Smooth muscle cell (in vitro differentiated cells): ENCODE measurements around the gene ANGPTL8. TPM values are rescaled to one million over a fixed set of nuclear protein-coding genes. Genes with fewer than 3 reads are reported as not detected.

Source experiments
- DNase-seq: peaks from one replicate; lab custom pipeline; 2025; ENCODE audit not compliant: unreplicated experiment; lab: John Stamatoyannopoulos, UW
- H2AFZ ChIP-seq: fragments of 200-600 bp; sonication (generic); 2 replicates; pipeline ENCODE4 v1.6.0; 2016; ENCODE audit warnings: antibody characterized with exemption, low read depth, mild to moderate bottlenecking
- H3F3A ChIP-seq: fragments of 200-600 bp; sonication (generic); 2 replicates; pipeline ENCODE4 v1.6.0; 2017; ENCODE audit warnings: antibody characterized with exemption, low read depth
- H3K27ac ChIP-seq: fragments of 200-600 bp; sonication (generic); 2 replicates; pipeline ENCODE4 v1.5.1; 2016; ENCODE audit warnings: low read depth, mild to moderate bottlenecking
- H3K27me3 ChIP-seq: fragments of 200-600 bp; sonication (generic); 2 replicates; pipeline ENCODE4 v1.6.1; 2016; ENCODE audit warnings: low read depth, mild to moderate bottlenecking
- H3K36me3 ChIP-seq: fragments of 200-600 bp; sonication (generic); 2 replicates; pipeline ENCODE4 v1.5.1; 2016; ENCODE audit warnings: low read depth
- H3K4me1 ChIP-seq: fragments of 200-600 bp; sonication (generic); 2 replicates; pipeline ENCODE4 v1.5.1; 2016; ENCODE audit warnings: low read depth
- H3K4me2 ChIP-seq: fragments of 200-600 bp; sonication (generic); 2 replicates; pipeline ENCODE4 v1.6.0; 2016; ENCODE audit warnings: mild to moderate bottlenecking
- H3K4me3 ChIP-seq: fragments of 200-600 bp; sonication (generic); 2 replicates; pipeline ENCODE4 v1.5.1; 2016; ENCODE audit warnings: mild to moderate bottlenecking
- H3K79me2 ChIP-seq: fragments of 200-600 bp; sonication (generic); 2 replicates; pipeline ENCODE4 v1.6.0; 2016; ENCODE audit warnings: low read depth, mild to moderate bottlenecking
- H3K9ac ChIP-seq: fragments of 200-600 bp; sonication (generic); 2 replicates; pipeline ENCODE4 v1.6.0; 2016; ENCODE audit warnings: low read depth
- H3K9me3 ChIP-seq: fragments of 200-600 bp; sonication (generic); replicated peaks from 2 replicates; pipeline ENCODE4 v1.5.1; 2016; ENCODE audit warnings: low read depth
- H4K20me1 ChIP-seq: fragments of 200-600 bp; sonication (generic); 2 replicates; pipeline ENCODE4 v1.6.0; 2016; ENCODE audit warnings: low read depth
- CTCF ChIP-seq: fragments of 200-600 bp; sonication (generic); IDR thresholded peaks from 2 replicates; pipeline ENCODE4 v1.5.1; 2017; ENCODE audit warnings: borderline replicate concordance, mild to moderate bottlenecking, antibody characterized with exemption; ENCODE audit not compliant: insufficient read depth, poor library complexity, severe bottlenecking
- WGBS: methylation state at CpG from one replicate; pipeline ENCODE4 v1.1.7; 2016; ENCODE audit warnings: low lambda C conversion rate; 5-methylcytosine and 5-hydroxymethylcytosine counted together
- polyA plus RNA-seq: library from polyadenylated mRNA; unstranded; fragments of >200 nt; fragmentation: Nextera tagmentation; extraction: Ambion mirVana; gene quantifications from 2 replicates; pipeline ENCODE4 v1.2.1, GENCODE V29; 2016
- total RNA-seq: library from RNA; depleted of rRNA; stranded (reverse); fragments of >200 nt; gene quantifications from 2 replicates; pipeline ENCODE4 v1.2.3, GENCODE V29; 2014

The ANGPTL8 gene
- total and polyA plus RNA-seq, 2 experiments from 2014 or later: 0.54 to 0.80 TPM

- no peaks in the 10 kb centered on the region for H3K9me3 ChIP-seq
- no peaks in the 10 kb centered on the region for H3K27me3 ChIP-seq
- H2AFZ ChIP-seq: no peak overlapping the region
- no peaks in the 10 kb centered on the region for H3K4me1 ChIP-seq
- no peak overlapping the region for H3K4me3 ChIP-seq
- no peak overlapping the region for H3K9ac ChIP-seq
- 86% methylated on average over 13 of the region's 14 CpGs for WGBS
- H3K36me3 ChIP-seq: peaks cover under 1% of the 10 kb centered on the region
- H3F3A ChIP-seq: no peaks in the 10 kb centered on the region
- no peak for TF ChIP-seq CTCF
- no peaks in the 10 kb centered on the region for H3K79me2 ChIP-seq
- DNase-seq: no peak
- H4K20me1 ChIP-seq: no peaks in the 10 kb centered on the region
- no peak overlapping the region for H3K27ac ChIP-seq
- H3K4me2 ChIP-seq: no peak overlapping the region
Measured at GRCh38 chr19:11227195-11227886, 12.1 kb upstream of the ANGPTL8 start.

- 88% methylated on average over 7 of the region's 7 CpGs for WGBS
- H3K4me2 ChIP-seq: no peak overlapping the region
- H3F3A ChIP-seq: no peaks in the 10 kb centered on the region
- H4K20me1 ChIP-seq: no peaks in the 10 kb centered on the region
- TF ChIP-seq CTCF: no peak
- no peak overlapping the region for H2AFZ ChIP-seq
- H3K36me3 ChIP-seq: no peaks in the 10 kb centered on the region
- H3K79me2 ChIP-seq: no peaks in the 10 kb centered on the region
- no peaks in the 10 kb centered on the region for H3K4me1 ChIP-seq
- no peak for DNase-seq
- no peak overlapping the region for H3K27ac ChIP-seq
- H3K27me3 ChIP-seq: no peaks in the 10 kb centered on the region
- H3K9ac ChIP-seq: no peak overlapping the region
- H3K4me3 ChIP-seq: no peak overlapping the region
- no peaks in the 10 kb centered on the region for H3K9me3 ChIP-seq
Measured at GRCh38 chr19:11230621-11231386, 8.6 kb upstream of the ANGPTL8 start.

- H3K4me1 ChIP-seq: no peaks in the 10 kb centered on the region
- no peaks in the 10 kb centered on the region for H4K20me1 ChIP-seq
- DNase-seq: no peak
- H3F3A ChIP-seq: no peaks in the 10 kb centered on the region
- no peaks in the 10 kb centered on the region for H3K79me2 ChIP-seq
- no peak for TF ChIP-seq CTCF
- no peaks in the 10 kb centered on the region for H3K36me3 ChIP-seq
- H3K9ac ChIP-seq: no peak overlapping the region
- H3K4me2 ChIP-seq: no peak overlapping the region
- WGBS: 90% methylated on average over 4 of the region's 4 CpGs
- no peaks in the 10 kb centered on the region for H3K9me3 ChIP-seq
- H3K4me3 ChIP-seq: no peak overlapping the region
- no peak overlapping the region for H3K27ac ChIP-seq
- H2AFZ ChIP-seq: no peak overlapping the region
- no peaks in the 10 kb centered on the region for H3K27me3 ChIP-seq
Measured at GRCh38 chr19:11232555-11232954, 6.9 kb upstream of the ANGPTL8 start.
